NCI-H1694 treated with DMSO at 0.1 percent for 48 hours (cell line): ENCODE measurements around the gene ADAP1.
"Not testable (repeated sequence)": the region's sequence is repeated elsewhere in the genome, so short reads cannot be mapped to it uniquely, and the experiment has no call there.

ENCODE experiments used
- DNase-seq: peaks from one replicate; lab custom pipeline; 2025; lab: John Stamatoyannopoulos, UW

The ADAP1 gene

GRCh38 chr7:974820-975681, 20.6 kb upstream of the ADAP1 start, which contains the start of gene COX19:
Gene COX19 (minus strand): TSS chr7:975549. CDS start chr7:975509, 40 bp downstream.
- DNase-seq: peak; percentile 76

- no peak for DNase-seq
Observed at GRCh38 chr7:974172-974571, 19.7 kb upstream of the ADAP1 start.

GRCh38 chr7:973312-973711, 18.8 kb upstream of the ADAP1 start:
- DNase-seq: no peak

GRCh38 chr7:972676-973309, 18.3 kb upstream of the ADAP1 start:
- DNase-seq: no peak

GRCh38 chr7:972110-972509, 17.6 kb upstream of the ADAP1 start:
- DNase-seq: no peak

- no peak for DNase-seq
Observed at GRCh38 chr7:970744-971143, 16.3 kb upstream of the ADAP1 start.

GRCh38 chr7:969403-969802, 14.9 kb upstream of the ADAP1 start:
- no peak for DNase-seq

- DNase-seq: no peak
Observed at GRCh38 chr7:968205-969105, 14.0 kb upstream of the ADAP1 start.

GRCh38 chr7:967361-968082, 13.0 kb upstream of the ADAP1 start:
- DNase-seq: no peak

GRCh38 chr7:966291-967069, 12.0 kb upstream of the ADAP1 start:
- DNase-seq: no peak

GRCh38 chr7:964401-965231, 10.1 kb upstream of the ADAP1 start:
- DNase-seq: peak; percentile 29

GRCh38 chr7:963236-964078, 9.0 kb upstream of the ADAP1 start:
- DNase-seq: no peak

- DNase-seq: no peak
Observed at GRCh38 chr7:962401-963081, 8.1 kb upstream of the ADAP1 start.

- DNase-seq: no peak
Observed at GRCh38 chr7:961546-962400, 7.3 kb upstream of the ADAP1 start.

GRCh38 chr7:960972-961371, 6.5 kb upstream of the ADAP1 start:
- not testable (repeated sequence) for DNase-seq

GRCh38 chr7:960269-960871, 5.9 kb upstream of the ADAP1 start:
- peak; percentile 24 for DNase-seq

- DNase-seq: not testable (repeated sequence)
Observed at GRCh38 chr7:959740-960139, 5.3 kb upstream of the ADAP1 start.
